Thoracic aorta (tissue), 2 donors: ENCODE results near the gene FITM1. TPM values are rescaled to one million over a fixed set of nuclear protein-coding genes. Genes with fewer than 3 reads are reported as not detected.
A peak's percentile ranks its signal among the peaks of the same experiment; 100 is the strongest.

Experiments used
- ATAC-seq: fragments of 150-250 bp; one replicate; pipeline ENCODE4 v1.8.0; 2017; ENCODE audit warnings: low read depth; ENCODE audit not compliant: insufficient number of reproducible peaks, low FRiP score
- DNase-seq: peaks from one replicate; pipeline ENCODE4 v3.0.0-alpha.2; 2020; ENCODE audit warnings: low spot score
- H3K27ac ChIP-seq, 2 donors: fragments of 200-600 bp; sonication (generic); 1 replicate in 1 of 2; 2 replicates in 1 of 2; pipeline ENCODE4 v1.5.1; 2016; ENCODE audit warnings: mild to moderate bottlenecking in 2 of 2, moderate library complexity in 2 of 2
- H3K27me3 ChIP-seq: fragments of 200-600 bp; sonication (generic); replicated peaks from 2 replicates; pipeline ENCODE4 v1.6.0; 2016; ENCODE audit warnings: mild to moderate bottlenecking; ENCODE audit not compliant: insufficient read depth
- H3K36me3 ChIP-seq: fragments of 200-600 bp; sonication (generic); one replicate; pipeline ENCODE4 v1.5.1; 2016
- H3K4me1 ChIP-seq, 2 donors: fragments of 200-600 bp; sonication (generic); 1 replicate in 1 of 2; 2 replicates in 1 of 2; pipeline versions ENCODE4 v1.5.1 to v1.6.0; 2016; ENCODE audit warnings: low read depth in 2 of 2, mild to moderate bottlenecking in 1 of 2; ENCODE audit not compliant: control insufficient read depth in 1 of 2
- H3K4me3 ChIP-seq: fragments of 200-600 bp; sonication (generic); 2 replicates; pipeline ENCODE4 v1.5.1; 2016; ENCODE audit warnings: mild to moderate bottlenecking
- H3K9me3 ChIP-seq: fragments of 200-600 bp; sonication (generic); 2 replicates; pipeline ENCODE4 v1.5.1; 2016
- CTCF ChIP-seq: fragments of 200-600 bp; sonication (generic); IDR thresholded peaks from one replicate; pipeline ENCODE4 v1.5.1; 2019; ENCODE audit warnings: antibody characterized with exemption
- total RNA-seq, 2 donors: library from RNA; depleted of rRNA; stranded (reverse); fragments of >200 nt; gene quantifications; one replicate each; pipeline versions ENCODE4 v1.1.0 to v1.2.3, GENCODE V29; 2016

FITM1 gene
- total RNA-seq, 2 donors from 2014 or later = 0.78 TPM; not detected in 1

DNA sequence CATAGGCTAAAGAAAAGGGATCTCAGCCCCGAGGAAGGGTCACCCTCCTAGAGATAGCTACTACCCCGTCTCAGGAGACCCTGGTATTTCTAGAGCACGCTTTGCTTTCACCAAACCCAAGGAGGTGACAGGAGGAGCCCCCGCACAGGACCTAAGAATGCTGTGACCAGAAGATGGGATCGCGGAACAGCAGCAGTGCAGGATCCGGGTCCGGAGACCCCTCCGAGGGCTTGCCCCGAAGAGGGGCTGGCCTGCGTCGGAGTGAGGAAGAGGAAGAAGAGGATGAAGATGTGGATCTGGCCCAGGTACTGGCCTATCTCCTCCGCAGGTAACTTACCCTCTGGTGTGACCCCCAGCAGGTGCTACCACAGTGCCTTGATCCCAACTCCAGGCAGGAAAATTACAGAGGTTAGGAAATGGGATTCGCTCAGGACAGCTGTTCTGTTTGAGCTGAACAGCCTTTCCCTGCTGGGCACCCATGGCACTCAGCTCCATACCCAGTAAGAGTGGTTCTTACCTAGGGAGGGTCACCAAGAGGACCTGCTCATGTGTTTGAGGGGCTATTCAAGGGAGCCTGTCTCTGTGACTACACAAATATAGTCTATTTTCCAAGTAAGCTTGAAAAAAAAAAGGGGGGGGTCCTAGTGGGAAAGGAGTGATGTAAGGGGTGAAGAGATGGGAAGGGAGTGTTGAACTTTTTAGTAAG is 14.9 kb upstream of the FITM1 start:
- ATAC-seq = no peak
- Histone ChIP-seq H3K9me3 (no peaks in the 10 kb centered on the region), H3K36me3 (peaks cover 13% of the 10 kb centered on the region), H3K27ac (peak overlapping the region; percentile 98), H3K4me1 (peaks cover 7 to 18% of the 10 kb centered on the region in 2 donors), H3K4me3 (peak overlapping the region; percentile 92), H3K27me3 (no peaks in the 10 kb centered on the region)
- no peak for DNase-seq
- TF ChIP-seq CTCF = no peak

- H3K9me3 ChIP-seq = no peaks in the 10 kb centered on the region
- peaks cover 7 to 18% of the 10 kb centered on the region in 2 donors for H3K4me1 ChIP-seq
- H3K36me3 ChIP-seq = peaks cover 19% of the 10 kb centered on the region
- TF ChIP-seq CTCF = no peak
- DNase-seq (no peak), ATAC-seq (no peak)
- H3K27me3 ChIP-seq = no peaks in the 10 kb centered on the region
- H3K27ac ChIP-seq = no peak overlapping the region
- peak overlapping the region; percentile 92 for H3K4me3 ChIP-seq
Observed at GRCh38 chr14:24116128-24116814, 14.2 kb upstream of the FITM1 start.

DNA sequence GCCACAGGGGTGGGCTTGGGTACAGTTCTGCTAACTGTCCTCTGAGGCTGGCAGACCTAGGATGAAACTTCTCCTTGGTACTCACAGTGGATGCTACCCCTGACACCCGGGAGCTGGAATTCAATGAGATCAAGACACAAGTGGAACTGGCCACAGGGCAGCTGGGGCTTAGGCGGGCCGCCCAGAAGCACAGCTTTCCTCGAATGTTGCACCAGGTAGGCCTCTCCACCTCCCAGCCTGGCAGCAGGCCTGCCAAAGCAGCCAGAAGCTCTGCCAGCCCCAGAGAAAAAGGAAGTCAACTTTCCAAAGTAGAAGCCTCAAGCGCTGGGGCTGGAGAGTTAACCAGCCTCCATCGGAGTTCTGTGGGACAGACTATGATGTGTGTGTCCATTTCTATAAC is 13.3 kb upstream of the FITM1 start:
- H3K36me3 ChIP-seq = peaks cover 26% of the 10 kb centered on the region
- H3K4me3 ChIP-seq = no peak overlapping the region
- peaks cover 7 to 18% of the 10 kb centered on the region in 2 donors for H3K4me1 ChIP-seq
- H3K27ac ChIP-seq = no peak overlapping the region
- ATAC-seq = no peak
- no peak for TF ChIP-seq CTCF
- H3K9me3 ChIP-seq = no peaks in the 10 kb centered on the region
- no peak for DNase-seq
- no peaks in the 10 kb centered on the region for H3K27me3 ChIP-seq

GRCh38 chr14:24119691-24120090 is 10.8 kb upstream of the FITM1 start:
- ATAC-seq = no peak
- DNase-seq = no peak
- no peak overlapping the region for H3K4me3 ChIP-seq
- H3K9me3 ChIP-seq = no peaks in the 10 kb centered on the region
- H3K4me1 ChIP-seq = peaks cover 7 to 18% of the 10 kb centered on the region in 2 donors
- H3K36me3 ChIP-seq = peaks cover 37% of the 10 kb centered on the region
- no peak for TF ChIP-seq CTCF
- H3K27ac ChIP-seq = no peak overlapping the region
- H3K27me3 ChIP-seq = no peaks in the 10 kb centered on the region

DNA sequence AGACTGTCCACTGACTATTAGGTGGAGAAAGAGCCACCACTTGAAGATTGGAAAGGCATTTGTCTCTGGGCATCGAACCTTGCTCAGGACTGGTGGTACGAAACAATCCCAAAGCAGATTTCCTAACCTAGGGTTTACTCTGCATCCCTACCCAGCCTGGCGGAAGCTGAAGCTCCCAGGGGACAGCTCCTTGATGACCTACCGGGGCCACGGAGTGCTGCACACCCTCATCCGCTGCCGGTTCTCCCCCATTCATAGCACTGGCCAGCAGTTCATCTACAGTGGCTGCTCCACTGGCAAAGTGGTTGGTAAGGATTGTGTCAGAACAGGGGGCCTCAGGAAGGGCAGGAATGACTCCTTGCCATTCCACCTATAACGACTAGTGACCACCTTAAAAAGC is 9.2 kb upstream of the FITM1 start:
- peaks cover 37% of the 10 kb centered on the region for H3K36me3 ChIP-seq
- H3K9me3 ChIP-seq = no peaks in the 10 kb centered on the region
- no peak overlapping the region for H3K27ac ChIP-seq
- no peaks in the 10 kb centered on the region for H3K27me3 ChIP-seq
- DNase-seq = no peak
- peaks cover under 1 to 10% of the 10 kb centered on the region in 2 donors for H3K4me1 ChIP-seq
- no peak overlapping the region for H3K4me3 ChIP-seq
- TF ChIP-seq CTCF = no peak
- ATAC-seq = no peak
